HepG2 (cell line): ENCODE results near the gene CPN1. TPM values are rescaled to one million over a fixed set of nuclear protein-coding genes. Genes with fewer than 3 reads are reported as not detected.

ENCODE experiments used
- ATF2 ChIP-seq: sonication (generic); formaldehyde crosslinking; IDR thresholded peaks from 2 replicates; pipeline ENCODE4 v1.4.0; 2020; ENCODE audit warnings: missing genetic modification reagents
- HDAC2 ChIP-seq: sonication (generic); formaldehyde crosslinking; IDR thresholded peaks from 2 replicates; pipeline ENCODE4 v1.4.0; 2020; ENCODE audit warnings: missing genetic modification reagents
- HNRNPLL ChIP-seq: fragments of 200-400 bp; formaldehyde crosslinking; IDR thresholded peaks from 2 replicates; pipeline ENCODE4 v1.6.1; 2017; ENCODE audit warnings: mild to moderate bottlenecking, low read depth, low read length; ENCODE audit not compliant: poor library complexity, severe bottlenecking
- TBL1XR1 ChIP-seq: fragments of 150-350 bp; IDR thresholded peaks from 2 replicates; pipeline ENCODE4 v1.6.1; 2014; ENCODE audit warnings: borderline replicate concordance, low read length; ENCODE audit not compliant: partially characterized antibody
- ZBTB4 ChIP-seq: sonication (generic); formaldehyde crosslinking; IDR thresholded peaks from 2 replicates; pipeline ENCODE4 v1.4.0; 2020; ENCODE audit warnings: missing genetic modification reagents, mild to moderate bottlenecking, borderline replicate concordance
- ZFP82 ChIP-seq: sonication (generic); formaldehyde crosslinking; IDR thresholded peaks from 2 replicates; pipeline ENCODE4 v1.5.1; 2020; ENCODE audit warnings: mild to moderate bottlenecking, missing genetic modification reagents, borderline replicate concordance
- ZNF142 ChIP-seq: sonication (generic); formaldehyde crosslinking; IDR thresholded peaks from 2 replicates; pipeline ENCODE4 v1.4.0; 2020; ENCODE audit warnings: missing genetic modification reagents
- ZNF235 ChIP-seq: sonication (generic); formaldehyde crosslinking; IDR thresholded peaks from 2 replicates; pipeline ENCODE4 v1.8.1; 2023; ENCODE audit warnings: mild to moderate bottlenecking, missing genetic modification reagents, borderline replicate concordance
- ZNF326 ChIP-seq: sonication (generic); formaldehyde crosslinking; IDR thresholded peaks from 2 replicates; pipeline ENCODE4 v1.4.0; 2020; ENCODE audit warnings: missing genetic modification reagents, borderline replicate concordance
- ZNF496 ChIP-seq: sonication (generic); formaldehyde crosslinking; IDR thresholded peaks from 2 replicates; pipeline ENCODE4 v1.8.1; 2023; ENCODE audit warnings: mild to moderate bottlenecking, moderate library complexity, missing genetic modification reagents; ENCODE audit not compliant: insufficient replicate concordance
- ZNF609 ChIP-seq: sonication (generic); formaldehyde crosslinking; IDR thresholded peaks from 2 replicates; pipeline ENCODE4 v1.4.0; 2020; ENCODE audit warnings: mild to moderate bottlenecking, missing genetic modification reagents, borderline replicate concordance
- polyA plus RNA-seq, 8 experiments: library from polyadenylated mRNA; depleted of rRNA in 3 of 8; stranded (reverse) in 7 of 8; unstranded in 1 of 8; fragments of >200 nt; fragmentation: Illumina TruSeq in 4 of 8; extraction: Trizol in 4 of 8; gene quantifications; 2 replicates each; pipeline versions ENCODE4 v1.2.1 to v1.2.3, GENCODE V29; 2011 to 2016; ENCODE audit warnings: low read depth in 4 of 8, missing spikeins in 1 of 8, mixed read lengths in 1 of 8; ENCODE audit not compliant: insufficient read depth in 1 of 8
- total RNA-seq, 5 experiments: library from RNA; depleted of rRNA; stranded (reverse); fragments of >200 nt; fragmentation: Illumina TruSeq; extraction: Trizol; gene quantifications; 2 replicates each; pipeline ENCODE4 v1.2.3, GENCODE V29; 2016; ENCODE audit warnings: low read depth in 1 of 5

The CPN1 gene
- total and polyA plus RNA-seq, 2 of the 13 experiments (the other 11 are each of a cell fraction or from before 2014, with no cell fraction given), result 17.3 to 35.1 TPM

GRCh38 chr10:100020142-100020885, 61.4 kb downstream of the CPN1 start (continued):
- TF ChIP-seq ATF2 (no peak), ZNF326 (no peak), ZNF609 (CRISPR knock-in tag) (peak; percentile 84), ZNF235 (CRISPR knock-in tag) (no peak), HNRNPLL (no peak), ZNF142 (no peak), ZNF496 (CRISPR knock-in tag) (no peak), HDAC2 (CRISPR knock-in tag) (peak; percentile 65), ZFP82 (no peak), TBL1XR1 (no peak), ZBTB4 (CRISPR knock-in tag) (no peak)
